HG02588 (cell line): Measurements from ENCODE around the gene EFHC1.
"Not testable (repeated sequence)": the region's sequence is repeated elsewhere in the genome, so short reads cannot be mapped to it uniquely, and the experiment has no call there.

ENCODE experiments used
- ATAC-seq: cut with Tn5 transposase; IDR thresholded peaks from one replicate; pipeline ENCODE4 v1.9.1; 2021; ENCODE audit warnings: mild to moderate bottlenecking, moderate library complexity; ENCODE audit not compliant: unreplicated experiment

The EFHC1 gene

GRCh38 chr6:52433294-52433693, 13.2 kb downstream of the EFHC1 start:
- not testable (repeated sequence) for ATAC-seq

GRCh38 chr6:52435345-52435744, 15.2 kb downstream of the EFHC1 start:
- no peak for ATAC-seq

GRCh38 chr6:52438926-52439325, 18.8 kb downstream of the EFHC1 start:
- no peak for ATAC-seq

GRCh38 chr6:52454556-52454955, 34.4 kb downstream of the EFHC1 start:
- no peak for ATAC-seq

- ATAC-seq = no peak
These were observed 37.0 kb downstream of the EFHC1 start for GRCh38 chr6:52457096-52457495.

GRCh38 chr6:52461194-52461593, 41.1 kb downstream of the EFHC1 start:
- ATAC-seq = not testable (repeated sequence)

- ATAC-seq = no peak
These were observed 54.0 kb downstream of the EFHC1 start for GRCh38 chr6:52474173-52474572.

- no peak for ATAC-seq
These were observed 55.2 kb downstream of the EFHC1 start for GRCh38 chr6:52475307-52475706.

- no peak for ATAC-seq
These were observed 62.9 kb downstream of the EFHC1 start for GRCh38 chr6:52482903-52483670.

GRCh38 chr6:52483671-52484003, 63.5 kb downstream of the EFHC1 start:
- ATAC-seq = no peak

GRCh38 chr6:52489881-52490280, 69.7 kb downstream of the EFHC1 start:
- no peak for ATAC-seq

- ATAC-seq = peak; percentile 65
These were observed 71.3 kb downstream of the EFHC1 start for GRCh38 chr6:52491203-52492069.

GRCh38 chr6:52493669-52494068, 73.5 kb downstream of the EFHC1 start:
- peak; percentile 11 for ATAC-seq

GRCh38 chr6:52494298-52495072, 74.3 kb downstream of the EFHC1 start:
- no peak for ATAC-seq

- no peak for ATAC-seq
These were observed 75.8 kb downstream of the EFHC1 start for GRCh38 chr6:52495922-52496321.

GRCh38 chr6:52496631-52497030, 76.5 kb downstream of the EFHC1 start:
- ATAC-seq = no peak

- ATAC-seq = peak; percentile 80
These were observed 77.7 kb downstream of the EFHC1 start for GRCh38 chr6:52497652-52498408.

- peak; percentile 46 for ATAC-seq
These were observed 78.4 kb downstream of the EFHC1 start for GRCh38 chr6:52498538-52499017.

GRCh38 chr6:52499026-52499425, 78.9 kb downstream of the EFHC1 start:
- ATAC-seq = no peak

GRCh38 chr6:52499681-52500236, 79.6 kb downstream of the EFHC1 start:
- ATAC-seq = no peak
